Activated CD4-positive, alpha-beta T cell treated with anti-CD3 and anti-CD28 coated beads, Interleukin-2, amount 10 ng/mL, durations not matched to agents 7 days and 5 days (primary cell): Measurements from ENCODE around the gene DIRAS1. TPM values are rescaled to one million over a fixed set of nuclear protein-coding genes. Genes with fewer than 3 reads are reported as not detected.
"Not testable (repeated sequence)": the region's sequence is repeated elsewhere in the genome, so short reads cannot be mapped to it uniquely, and the experiment has no call there.

ENCODE experiments used
- CTCF ChIA-PET: fragments of 350-600 bp; sonication (Branson Sonifier 250); formaldehyde crosslinking; loops from one replicate; lab custom pipeline; 2021; ENCODE audit warnings: antibody characterized with exemption; lab: Charles Lee
- POLR2A ChIA-PET: fragments of 350-600 bp; sonication (Branson Sonifier 250); formaldehyde crosslinking; loops from one replicate; lab custom pipeline; 2021; ENCODE audit warnings: antibody characterized with exemption; lab: Charles Lee
- DNase-seq: peaks from one replicate; pipeline ENCODE4 v3.0.0-alpha.2; 2020
- H3K27ac Mint-ChIP-seq: one replicate; pipeline ENCODE4 v1.8.0; 2021; ENCODE audit warnings: mild to moderate bottlenecking, moderate library complexity, mixed read lengths
- H3K27me3 Mint-ChIP-seq: one replicate; pipeline ENCODE4 v1.8.0; 2021; ENCODE audit warnings: mixed read lengths
- H3K36me3 Mint-ChIP-seq: one replicate; pipeline ENCODE4 v1.8.0; 2021; ENCODE audit warnings: low read depth, mixed read lengths
- H3K4me1 Mint-ChIP-seq: one replicate; pipeline ENCODE4 v1.8.0; 2021; ENCODE audit warnings: mixed read lengths
- H3K4me3 Mint-ChIP-seq: one replicate; pipeline ENCODE4 v1.8.0; 2021; ENCODE audit warnings: mild to moderate bottlenecking, moderate library complexity, mixed read lengths
- H3K9me3 Mint-ChIP-seq: one replicate; pipeline ENCODE4 v1.8.0; 2021; ENCODE audit warnings: mixed read lengths
- total RNA-seq, 2 experiments: library from RNA; stranded (reverse); gene quantifications; one replicate each; pipeline ENCODE4 v1.2.3, GENCODE V29; 2021

DIRAS1 gene
- total RNA-seq, 2 experiments from 2014 or later = not detected

GRCh38 chr19:2667349-2667748 lies 53.8 kb downstream of the DIRAS1 start:
- DNase-seq, H3K27me3 Mint-ChIP-seq, H3K27ac Mint-ChIP-seq, H3K4me3 Mint-ChIP-seq, CTCF ChIA-PET, H3K36me3 Mint-ChIP-seq, H3K4me1 Mint-ChIP-seq, H3K9me3 Mint-ChIP-seq, POLR2A ChIA-PET: not testable (repeated sequence)

- H3K27ac Mint-ChIP-seq = no peak overlapping the region
- H3K9me3 Mint-ChIP-seq = peaks cover 3% of the 10 kb centered on the region
- no peak for DNase-seq
- H3K4me1 Mint-ChIP-seq = no peaks in the 10 kb centered on the region
- H3K4me3 Mint-ChIP-seq = no peak overlapping the region
- ChIA-PET CTCF (no interaction called here), POLR2A (no interaction called here)
- no peaks in the 10 kb centered on the region for H3K27me3 Mint-ChIP-seq
- H3K36me3 Mint-ChIP-seq = no peaks in the 10 kb centered on the region
These were observed 54.7 kb downstream of the DIRAS1 start for GRCh38 chr19:2666344-2666994.

- no peak overlapping the region for H3K4me3 Mint-ChIP-seq
- no peak for DNase-seq
- POLR2A ChIA-PET = no interaction called here
- H3K27me3 Mint-ChIP-seq = no peaks in the 10 kb centered on the region
- H3K36me3 Mint-ChIP-seq = no peaks in the 10 kb centered on the region
- no peak overlapping the region for H3K27ac Mint-ChIP-seq
- peaks cover 3% of the 10 kb centered on the region for H3K9me3 Mint-ChIP-seq
- CTCF ChIA-PET = no interaction called here
- H3K4me1 Mint-ChIP-seq = no peaks in the 10 kb centered on the region
These were observed 56.1 kb downstream of the DIRAS1 start for GRCh38 chr19:2665103-2665502.

Other genes starting within 250 kb of the DIRAS1 start
- gene GADD45B, start 245.2 kb downstream of the DIRAS1 start, total RNA-seq = 10 to 100 TPM; 31.2 to 39.2 TPM
- 1 to 10 TPM; 1.1 to 1.2 TPM for gene GNG7, start 18.7 kb downstream of the DIRAS1 start, total RNA-seq
- gene SLC39A3, start 18.6 kb upstream of the DIRAS1 start, total RNA-seq = 10 to 100 TPM; 31.5 to 37.5 TPM
- 10 to 100 TPM; 46.6 to 46.9 TPM for gene SGTA, start 61.9 kb upstream of the DIRAS1 start, total RNA-seq
- gene THOP1, start 64.1 kb upstream of the DIRAS1 start, total RNA-seq = 10 to 100 TPM; 84.2 to 97.1 TPM
- gene ZNF554, start 98.5 kb upstream of the DIRAS1 start, total RNA-seq = 1 to 10 TPM; 4.1 to 4.6 TPM
- gene ZNF555, start 120.1 kb upstream of the DIRAS1 start, total RNA-seq = 1 to 10 TPM; 2.2 to 3.2 TPM
- gene ZNF556, start 146.0 kb upstream of the DIRAS1 start, total RNA-seq = not detected
- 1 to 10 TPM; 4.4 to 4.9 TPM for gene ZNF57, start 179.6 kb upstream of the DIRAS1 start, total RNA-seq
- gene ZNF77, start 223.6 kb upstream of the DIRAS1 start, total RNA-seq = 1 to 10 TPM; 4.6 to 5.6 TPM